Body of pancreas (tissue), 4 donors: ENCODE measurements around the gene CFAP46. TPM values are rescaled to one million over a fixed set of nuclear protein-coding genes. Genes with fewer than 3 reads are reported as not detected.

ENCODE experiments used
- ATAC-seq: fragments of 150-250 bp; one replicate; pipeline ENCODE4 v1.9.1; 2016
- DNase-seq, 4 donors: peaks; one replicate each; pipeline ENCODE4 v3.0.0-alpha.2; 2019
- H3K27ac ChIP-seq, 4 donors: fragments of 200-600 bp; sonication (generic); 1 replicate in 3 of 4; 2 replicates in 1 of 4; pipeline versions ENCODE4 v1.5.1 to v1.6.1; 2016 to 2019; ENCODE audit warnings: mild to moderate bottlenecking in 1 of 4, mixed read lengths in 1 of 4, moderate library complexity in 1 of 4
- H3K27me3 ChIP-seq, 2 donors: fragments of 200-600 bp; sonication (generic); one replicate each; pipeline ENCODE4 v1.6.0; 2016; ENCODE audit warnings: mild to moderate bottlenecking in 1 of 2
- H3K36me3 ChIP-seq, 2 donors: fragments of 200-600 bp; sonication (generic); replicated peaks in 1 of 2; 2 replicates each; pipeline ENCODE4 v1.5.1; 2016; ENCODE audit warnings: low read depth in 2 of 2; ENCODE audit not compliant: insufficient read depth in 1 of 2
- H3K4me1 ChIP-seq: fragments of 200-600 bp; sonication (generic); one replicate; pipeline ENCODE4 v1.6.0; 2016
- H3K4me3 ChIP-seq, 2 donors: fragments of 200-600 bp; sonication (generic); 1 replicate in 1 of 2; 2 replicates in 1 of 2; pipeline ENCODE4 v1.5.1; 2016 to 2019
- H3K9me3 ChIP-seq, 3 donors: fragments of 200-600 bp; sonication (generic); 1 replicate in 2 of 3; 2 replicates in 1 of 3; pipeline ENCODE4 v1.5.1; 2016
- CTCF ChIP-seq, 7 experiments: fragments of 450-650 bp in 4 of 7; fragments of 200-600 bp in 3 of 7; sonication (generic) in 3 of 7; IDR thresholded peaks; one replicate each; pipeline ENCODE4 v1.5.1; 2016 to 2019; ENCODE audit warnings: antibody characterized with exemption in 7 of 7
- POLR2A ChIP-seq, 3 donors: fragments of 450-650 bp; IDR thresholded peaks; one replicate each; pipeline ENCODE4 v1.6.1; 2016; ENCODE audit warnings: antibody characterized with exemption in 3 of 3, mild to moderate bottlenecking in 2 of 3
- whole genome bisulfite sequencing, 2 donors: methylation state at CpG; one replicate each; pipeline ENCODE4 v1.1.5; 2017; 5-methylcytosine and 5-hydroxymethylcytosine counted together
- intact Hi-C: fragments of 100-400 bp; cut with DNase I; formaldehyde crosslinking; loops from one replicate; pipeline ENCODE4 v1.15.1; 2023
- total RNA-seq, 2 donors: library from RNA; depleted of rRNA; stranded (reverse); fragments of >200 nt; gene quantifications; one replicate each; pipeline ENCODE4 v1.1.0, GENCODE V29; 2016

CFAP46 gene
- total RNA-seq, 2 donors from 2014 or later = 0.33 to 0.52 TPM

GRCh38 chr10:132972986-132973902 lies 30.9 kb upstream of the CFAP46 start:
- Histone ChIP-seq H3K4me1 (no peaks in the 10 kb centered on the region), H3K9me3 (no peaks in the 10 kb centered on the region), H3K4me3 (no peak overlapping the region), H3K36me3 (no peaks in the 10 kb centered on the region), H3K27me3 (peaks cover 0 to 4% of the 10 kb centered on the region in 2 donors), H3K27ac (no peak overlapping the region)
- intact Hi-C loops = no loop called here
- peak in 1 of 4 donors; percentile 10 for DNase-seq
- ATAC-seq = no peak
- TF ChIP-seq CTCF (IDR thresholded peaks at IDR 0.05) = no peak
- TF ChIP-seq POLR2A (IDR thresholded peaks at IDR 0.05) = no peak
- WGBS, 2 donors = 55 to 66% methylated on average over 7 to 28 of the region's 28 CpGs

- Histone ChIP-seq H3K36me3 (no peaks in the 10 kb centered on the region), H3K4me1 (no peaks in the 10 kb centered on the region), H3K27me3 (peaks cover 0 to 4% of the 10 kb centered on the region in 2 donors), H3K9me3 (no peaks in the 10 kb centered on the region), H3K27ac (no peak overlapping the region), H3K4me3 (no peak overlapping the region)
- ATAC-seq = no peak
- DNase-seq = peak in 1 of 4 donors; percentile 6
- 47 to 54% methylated on average over 26 of the region's 26 CpGs for WGBS, 2 donors
- TF ChIP-seq CTCF (IDR thresholded peaks at IDR 0.05) (no peak), POLR2A (IDR thresholded peaks at IDR 0.05) (no peak)
- intact Hi-C loops = no loop called here
These were observed 30.0 kb upstream of the CFAP46 start for GRCh38 chr10:132972149-132972985.

GRCh38 chr10:132971448-132972148 lies 29.2 kb upstream of the CFAP46 start:
- Histone ChIP-seq H3K36me3 (no peaks in the 10 kb centered on the region), H3K27ac (no peak overlapping the region), H3K4me1 (no peaks in the 10 kb centered on the region), H3K4me3 (no peak overlapping the region), H3K9me3 (no peaks in the 10 kb centered on the region), H3K27me3 (peaks cover 0 to 4% of the 10 kb centered on the region in 2 donors)
- DNase-seq (peak in 1 of 4 donors; percentile 7), ATAC-seq (no peak)
- intact Hi-C loops = no loop called here
- TF ChIP-seq POLR2A (IDR thresholded peaks at IDR 0.05) = no peak
- TF ChIP-seq CTCF (IDR thresholded peaks at IDR 0.05) = no peak
- 23 to 26% methylated on average over 10 to 24 of the region's 24 CpGs for WGBS, 2 donors

DNA sequence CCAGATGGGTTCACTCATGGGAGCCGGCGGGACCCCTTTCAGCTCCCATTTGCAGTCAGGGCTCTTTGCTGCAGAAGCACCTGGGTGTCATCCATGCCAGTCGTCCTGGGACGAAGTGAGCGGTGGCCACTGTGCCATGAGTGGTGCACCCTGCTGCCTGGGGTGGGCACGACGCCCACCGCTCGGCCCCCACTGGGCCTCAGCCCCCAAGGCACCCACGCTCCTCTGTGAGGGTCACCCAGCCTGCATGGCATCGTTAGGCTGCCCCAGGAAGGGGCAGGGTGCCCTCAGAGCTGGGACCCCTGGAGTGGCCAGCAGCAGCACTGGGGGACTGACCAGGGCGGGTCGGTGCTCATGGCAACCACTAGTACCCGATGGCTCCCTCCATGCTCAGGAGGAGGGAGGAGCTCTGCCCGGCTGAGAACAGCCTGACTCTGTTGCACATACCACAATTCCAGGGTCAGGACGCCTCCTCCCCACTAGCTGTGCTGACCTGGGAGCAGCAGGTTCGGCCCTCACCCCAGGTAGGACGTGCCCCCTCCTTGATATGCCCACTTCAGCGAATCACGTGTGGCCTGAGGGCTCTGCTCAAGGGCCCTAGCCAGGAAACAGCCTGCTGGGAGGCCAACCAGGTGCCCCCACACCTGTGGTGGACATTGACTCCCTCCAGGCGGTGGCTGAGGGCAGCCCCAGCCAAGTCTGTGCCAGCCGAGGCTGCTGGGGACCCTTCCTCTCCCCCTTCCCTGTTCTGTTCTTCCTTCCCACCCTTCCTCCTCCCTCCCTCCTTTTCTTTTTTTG lies 28.5 kb upstream of the CFAP46 start:
- TF ChIP-seq POLR2A (IDR thresholded peaks at IDR 0.05) = no peak
- TF ChIP-seq CTCF (IDR thresholded peaks at IDR 0.05) = no peak
- intact Hi-C loops = no loop called here
- peak in 1 of 4 donors; percentile 9 for DNase-seq

More for the DNA sequence above, 28.5 kb upstream of the CFAP46 start:
- Histone ChIP-seq H3K9me3 (no peaks in the 10 kb centered on the region), H3K4me1 (no peaks in the 10 kb centered on the region), H3K27ac (no peak overlapping the region), H3K27me3 (peaks cover 0 to 4% of the 10 kb centered on the region in 2 donors), H3K4me3 (no peak overlapping the region), H3K36me3 (no peaks in the 10 kb centered on the region)
- 50 to 54% methylated on average over 5 to 22 of the region's 22 CpGs for WGBS, 2 donors
- no peak for ATAC-seq
